Endothelial cell of hepatic sinusoid (primary cell): Measurements from ENCODE around the gene EVI2B.
"Not testable (repeated sequence)": the region's sequence is repeated elsewhere in the genome, so short reads cannot be mapped to it uniquely, and the experiment has no call there.

ENCODE experiments used
- in situ Hi-C: cut with HindIII; loops from 2 replicates; pipeline ENCODE4 v1.10.0; 2017; ENCODE audit warnings: low sequenced_read_pairs

The EVI2B gene

GRCh38 chr17:31273516-31273915 is 40.3 kb downstream of the EVI2B start:
- in situ Hi-C loops = no loop called here

- in situ Hi-C loops = no loop called here
Measured at GRCh38 chr17:31272803-31273202, 41.1 kb downstream of the EVI2B start.

GRCh38 chr17:31272236-31272635 is 41.6 kb downstream of the EVI2B start:
- in situ Hi-C loops = no loop called here

GRCh38 chr17:31269578-31269983 is 44.3 kb downstream of the EVI2B start:
- in situ Hi-C loops = no loop called here

GRCh38 chr17:31269036-31269577 is 44.7 kb downstream of the EVI2B start:
- in situ Hi-C loops = no loop called here

- in situ Hi-C loops = no loop called here
Measured at GRCh38 chr17:31266042-31266441, 47.8 kb downstream of the EVI2B start.

- in situ Hi-C loops = not testable (repeated sequence)
Measured at GRCh38 chr17:31262923-31263322, 50.9 kb downstream of the EVI2B start.

GRCh38 chr17:31261601-31262000 is 52.3 kb downstream of the EVI2B start:
- in situ Hi-C loops = no loop called here

- in situ Hi-C loops = no loop called here
Measured at GRCh38 chr17:31260151-31260550, 53.7 kb downstream of the EVI2B start.

GRCh38 chr17:31256936-31257335 is 56.9 kb downstream of the EVI2B start:
- in situ Hi-C loops = no loop called here

GRCh38 chr17:31254654-31255053 is 59.2 kb downstream of the EVI2B start:
- in situ Hi-C loops = no loop called here
